Renal cortical epithelial cell (primary cell): Measurements from ENCODE around the gene EVI5. TPM values are rescaled to one million over a fixed set of nuclear protein-coding genes. Genes with fewer than 3 reads are reported as not detected.

Experiments used
- DNase-seq: peaks from one replicate; pipeline ENCODE4 v3.0.0-alpha.2; 2011; ENCODE audit warnings: low read depth
- total RNA-seq: library from RNA; depleted of rRNA; stranded (reverse); fragments of >200 nt; gene quantifications from 2 replicates; pipeline ENCODE4 v1.2.3, GENCODE V29; 2014

EVI5 gene
- total RNA-seq, 1 donor from 2014 or later = 35.7 TPM

GRCh38 chr1:92515796-92516201 lies 269.1 kb downstream of the EVI5 start:
- DNase-seq = no peak

- DNase-seq = no peak
These were observed 273.4 kb downstream of the EVI5 start for GRCh38 chr1:92511541-92511940.

GRCh38 chr1:92509619-92510018 lies 275.3 kb downstream of the EVI5 start:
- no peak for DNase-seq

GRCh38 chr1:92505015-92505692 lies 279.8 kb downstream of the EVI5 start:
- no peak for DNase-seq

GRCh38 chr1:92504291-92505014 lies 280.5 kb downstream of the EVI5 start:
- DNase-seq = no peak

GRCh38 chr1:92503926-92504285 lies 281.0 kb downstream of the EVI5 start:
- no peak for DNase-seq

GRCh38 chr1:92503043-92503925 lies 281.6 kb downstream of the EVI5 start:
- DNase-seq = no peak

- DNase-seq = no peak
These were observed 282.7 kb downstream of the EVI5 start for GRCh38 chr1:92502247-92502646.

GRCh38 chr1:92500552-92500951 lies 284.4 kb downstream of the EVI5 start:
- no peak for DNase-seq

- DNase-seq = no peak
These were observed 289.4 kb downstream of the EVI5 start for GRCh38 chr1:92495392-92496063.

- no peak for DNase-seq
These were observed 290.3 kb downstream of the EVI5 start for GRCh38 chr1:92494485-92495141.

- DNase-seq = no peak
These were observed 291.8 kb downstream of the EVI5 start for GRCh38 chr1:92493139-92493538.

GRCh38 chr1:92488832-92489231 lies 296.1 kb downstream of the EVI5 start:
- no peak for DNase-seq

- no peak for DNase-seq
These were observed 296.5 kb downstream of the EVI5 start for GRCh38 chr1:92488416-92488815.

GRCh38 chr1:92487078-92487605 lies 297.8 kb downstream of the EVI5 start:
- DNase-seq = no peak

GRCh38 chr1:92486251-92487077 lies 298.4 kb downstream of the EVI5 start, which contains the start of gene GFI1:
TSS of gene GFI1 (minus strand) at chr1:92486925. CDS start at chr1:92483487, 3,438 bp downstream.
- DNase-seq = no peak

GRCh38 chr1:92485381-92486250 lies 299.3 kb downstream of the EVI5 start:
- no peak for DNase-seq

- DNase-seq = no peak
These were observed 300.2 kb downstream of the EVI5 start for GRCh38 chr1:92484472-92485380.
